ENCODE measurements around the gene GPR152.
"Not testable (repeated sequence)": the region's sequence is repeated elsewhere in the genome, so short reads cannot be mapped to it uniquely, and the experiment has no call there.

DNA sequence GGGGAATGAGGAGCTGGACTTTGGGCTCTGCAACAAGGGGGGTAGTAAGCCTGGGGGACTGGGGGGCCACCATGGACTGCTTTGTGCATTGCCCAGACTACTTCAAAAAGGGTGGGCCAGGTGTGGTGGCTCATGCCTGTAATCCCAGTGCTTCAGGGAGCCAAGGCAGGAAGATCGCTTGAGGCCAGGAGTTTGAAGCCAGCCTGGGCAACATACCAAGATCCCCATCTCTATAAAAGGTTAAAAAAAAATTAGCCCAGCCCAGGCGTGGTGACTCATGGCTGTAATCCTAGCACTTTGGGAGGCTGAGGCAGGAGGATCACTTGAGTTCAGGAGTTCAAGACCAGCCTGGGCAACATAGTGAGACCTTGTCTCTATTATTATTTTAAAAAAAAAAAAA lies 13.0 kb upstream of the GPR152 start:
- TF ChIP-seq CTCF, POLR2A (IDR thresholded peaks at IDR 0.05): not testable (repeated sequence)
- TF ChIP-seq POLR2AphosphoS5 (IDR thresholded peaks at IDR 0.05), result peak; percentile 22
